Stimulated activated CD8-positive, alpha-beta memory T cell treated with anti-CD3 and anti-CD28 coated beads, Interleukin-2, amount 100 ng/mL, for 48 hours (primary cell): ENCODE data around the gene TIAL1.
"Not testable (repeated sequence)": the region's sequence is repeated elsewhere in the genome, so short reads cannot be mapped to it uniquely, and the experiment has no call there.

Experiments
- DNase-seq, 2 donors: peaks; one replicate each; pipeline ENCODE4 v3.0.0-alpha.2; 2020; ENCODE audit warnings: low read depth in 2 of 2

The TIAL1 gene

GRCh38 chr10:119596537-119597404 lies at the start of gene TIAL1:
Gene TIAL1 (minus strand): TSS chr10:119596964. CDS start chr10:119596465, 499 bp downstream.
- peak; percentile 87 to 90 for DNase-seq

GRCh38 chr10:119644994-119645393 lies 48.2 kb upstream of the TIAL1 start:
- no peak for DNase-seq

GRCh38 chr10:119644205-119644814 lies 47.5 kb upstream of the TIAL1 start:
- no peak for DNase-seq

GRCh38 chr10:119643306-119644204 lies 46.8 kb upstream of the TIAL1 start:
- DNase-seq: no peak

- DNase-seq: no peak
Measured at GRCh38 chr10:119642556-119643111, 45.9 kb upstream of the TIAL1 start.

GRCh38 chr10:119640875-119641526 lies 44.2 kb upstream of the TIAL1 start:
- no peak for DNase-seq

GRCh38 chr10:119640384-119640783 lies 43.6 kb upstream of the TIAL1 start:
- DNase-seq: no peak

- DNase-seq: no peak
Measured at GRCh38 chr10:119638982-119639381, 42.2 kb upstream of the TIAL1 start.

GRCh38 chr10:119637631-119638030 lies 40.9 kb upstream of the TIAL1 start:
- no peak for DNase-seq

- DNase-seq: no peak
Measured at GRCh38 chr10:119634219-119634544, 37.4 kb upstream of the TIAL1 start.

- DNase-seq: no peak
Measured at GRCh38 chr10:119633538-119634218, 36.9 kb upstream of the TIAL1 start.

- no peak for DNase-seq
Measured at GRCh38 chr10:119630300-119630699, 33.5 kb upstream of the TIAL1 start.

GRCh38 chr10:119625570-119626280 lies 29.0 kb upstream of the TIAL1 start:
- no peak for DNase-seq

GRCh38 chr10:119621078-119621384 lies 24.3 kb upstream of the TIAL1 start:
- no peak for DNase-seq

GRCh38 chr10:119620241-119621077 lies 23.7 kb upstream of the TIAL1 start:
- DNase-seq: no peak

- DNase-seq: not testable (repeated sequence)
Measured at GRCh38 chr10:119619811-119620210, 23.0 kb upstream of the TIAL1 start.

GRCh38 chr10:119619215-119619614 lies 22.5 kb upstream of the TIAL1 start:
- no peak for DNase-seq

- no peak for DNase-seq
Measured at GRCh38 chr10:119616882-119617570, 20.3 kb upstream of the TIAL1 start.

GRCh38 chr10:119614686-119615085 lies 17.9 kb upstream of the TIAL1 start:
- DNase-seq: no peak
